GM12878 (cell line): ENCODE data around the gene FGL2. TPM values are rescaled to one million over a fixed set of nuclear protein-coding genes. Genes with fewer than 3 reads are reported as not detected.

Experiments
- ATAC-seq: fragments of 200-7000 bp; cut with Tn5 transposase; 3 replicates; pipeline ENCODE4 v1.9.1; 2020; ENCODE audit warnings: mild to moderate bottlenecking, moderate library complexity
- BruUV-seq: library from RNA; stranded (reverse); fragments of 400-500 nt; replicated peaks from 2 replicates; lab custom pipeline; 2021; lab: Mats Ljungman, UMichigan
- CTCF ChIA-PET: fragments of 300-600 bp; sonication (Branson Sonifier 250); formaldehyde crosslinking; extraction: SDS; loops from one replicate; lab custom pipeline; 2021; ENCODE audit warnings: inconsistent platforms; lab: Yijun Ruan, JAX
- POLR2A ChIA-PET: fragments of 350-600 bp; formaldehyde crosslinking; extraction: SDS; loops from one replicate; lab custom pipeline; 2021; ENCODE audit warnings: inconsistent platforms; lab: Charles Lee
- RAD21 ChIA-PET: fragments of 300-600 bp; sonication (Branson Sonifier 250); formaldehyde crosslinking; loops from one replicate; lab custom pipeline; 2023; ENCODE audit warnings: antibody characterized with exemption; ENCODE audit not compliant: unreplicated experiment; lab: Charles Lee
- SMC1A ChIA-PET: fragments of 300-600 bp; sonication (Branson Sonifier 250); formaldehyde crosslinking; loops from one replicate; lab custom pipeline; 2023; ENCODE audit not compliant: unreplicated experiment, uncharacterized antibody; lab: Charles Lee
- DNase-seq: peaks from one replicate; pipeline ENCODE4 v3.0.0-alpha.2; 2011; ENCODE audit warnings: low read depth, low spot score
- FAIRE-seq: peaks from 3 replicates; lab custom pipeline; 2011; peaks lifted over from hg19 to GRCh38; lab: Jason Lieb, UNC
- H2AFZ ChIP-seq: 2 replicates; pipeline ENCODE4 v1.6.0; 2011; ENCODE audit warnings: low read depth, low read length, control low read depth; ENCODE audit not compliant: control insufficient read depth
- H3K27ac ChIP-seq: 2 replicates; pipeline ENCODE4 v1.5.1; 2011; ENCODE audit warnings: control low read depth; ENCODE audit not compliant: control insufficient read depth, insufficient read depth
- H3K27me3 ChIP-seq, 2 experiments: replicated peaks in 1 of 2; 2 replicates each; pipeline versions ENCODE4 v1.6.0 to v1.6.1; 2011; ENCODE audit warnings: low read length in 1 of 2; ENCODE audit not compliant: control insufficient read depth in 2 of 2, insufficient read depth in 2 of 2
- H3K36me3 ChIP-seq, 2 experiments: 2 replicates each; pipeline ENCODE4 v1.5.1; 2011; ENCODE audit warnings: low read length in 1 of 2; ENCODE audit not compliant: control insufficient read depth in 2 of 2, insufficient read depth in 2 of 2
- H3K4me1 ChIP-seq: 2 replicates; pipeline ENCODE4 v1.6.1; 2011; ENCODE audit warnings: mild to moderate bottlenecking, low read length, moderate library complexity, mixed read lengths; ENCODE audit not compliant: control insufficient read depth, insufficient read depth
- H3K4me2 ChIP-seq: 2 replicates; pipeline ENCODE4 v1.6.0; 2011; ENCODE audit warnings: control low read depth; ENCODE audit not compliant: control insufficient read depth, insufficient read depth
- H3K4me3 ChIP-seq: fragments of 200-600 bp; sonication (generic); 2 replicates; pipeline ENCODE4 v1.5.1; 2016
- H3K79me2 ChIP-seq: 2 replicates; pipeline ENCODE4 v1.6.0; 2011; ENCODE audit warnings: low read length; ENCODE audit not compliant: control insufficient read depth, insufficient read depth
- H3K9ac ChIP-seq: 2 replicates; pipeline ENCODE4 v1.8.0; 2011; ENCODE audit warnings: low read length, control low read depth, mixed read lengths; ENCODE audit not compliant: control insufficient read depth, insufficient read depth
- H3K9me3 ChIP-seq: replicated peaks from 3 replicates; pipeline ENCODE4 v1.5.1; 2011; ENCODE audit warnings: mild to moderate bottlenecking, low read length; ENCODE audit not compliant: control insufficient read depth, insufficient read depth
- H4K20me1 ChIP-seq: 2 replicates; pipeline ENCODE4 v1.6.0; 2011; ENCODE audit not compliant: control insufficient read depth, insufficient read depth
- ATF7 ChIP-seq: fragments of 450-650 bp; IDR thresholded peaks from 2 replicates; pipeline ENCODE4 v1.6.1; 2016; ENCODE audit warnings: low read depth, mild to moderate bottlenecking
- BACH1 ChIP-seq: fragments of 450-650 bp; IDR thresholded peaks from 2 replicates; pipeline ENCODE4 v1.6.1; 2017; ENCODE audit warnings: mild to moderate bottlenecking, borderline replicate concordance
- GATAD2B ChIP-seq: fragments of 450-650 bp; conservative IDR thresholded peaks from 2 replicates; pipeline ENCODE4 v1.6.1; 2017; ENCODE audit warnings: low read depth, mild to moderate bottlenecking, moderate library complexity
- HDAC6 ChIP-seq: fragments of 200-600 bp; sonication (generic); IDR thresholded peaks from one replicate; pipeline ENCODE4 v1.8.0; 2017; ENCODE audit warnings: antibody characterized with exemption; ENCODE audit not compliant: unreplicated experiment
- HDGF ChIP-seq: fragments of 450-650 bp; IDR thresholded peaks from 2 replicates; pipeline ENCODE4 v1.6.1; 2016; ENCODE audit warnings: antibody characterized with exemption
- MYC ChIP-seq: IDR thresholded peaks from 2 replicates; pipeline ENCODE4 v1.6.1; 2011; ENCODE audit warnings: mild to moderate bottlenecking, low read length, moderate library complexity, inconsistent platforms; ENCODE audit not compliant: insufficient read depth, insufficient replicate concordance, insufficient read length, severe bottlenecking
- NFYA ChIP-seq: IDR thresholded peaks from 2 replicates; pipeline ENCODE4 v1.6.1; 2011; ENCODE audit warnings: low read depth, mild to moderate bottlenecking, low read length, improper control_type of control experiment, borderline replicate concordance
- SMAD1 ChIP-seq: fragments of 450-650 bp; IDR thresholded peaks from 2 replicates; pipeline ENCODE4 v1.6.1; 2018; ENCODE audit warnings: mild to moderate bottlenecking, low read depth; ENCODE audit not compliant: partially characterized antibody
- TARDBP ChIP-seq: IDR thresholded peaks from 2 replicates; pipeline ENCODE4 v1.6.1; 2016; ENCODE audit warnings: borderline replicate concordance
- ZNF217 ChIP-seq: fragments of 450-650 bp; IDR thresholded peaks from 2 replicates; pipeline ENCODE4 v1.6.1; 2017; ENCODE audit warnings: antibody characterized with exemption, mild to moderate bottlenecking
- WGBS: methylation state at CpG from one replicate; pipeline ENCODE4 v1.1.6; 2016; ENCODE audit warnings: low lambda C conversion rate; ENCODE audit not compliant: insufficient replicate concordance, insufficient coverage; ENCODE audit errors: missing lambda C conversion rate; 5-methylcytosine and 5-hydroxymethylcytosine counted together
- in situ Hi-C: fragments of 300-500 bp; cut with MboI; formaldehyde crosslinking; loops from 9 replicates; pipeline ENCODE4 v1.14.3; 2018; ENCODE audit warnings: mixed read lengths
- intact Hi-C: fragments of 100-400 bp; cut with micrococcal nuclease; formaldehyde crosslinking; loops from one replicate; pipeline ENCODE4 v1.14.2; 2022; ENCODE audit not compliant: unreplicated experiment
- polyA plus RNA-seq, 11 experiments: library from polyadenylated mRNA; depleted of rRNA in 4 of 11; unstranded in 6 of 11; stranded (reverse) in 5 of 11; fragments of >200 nt; fragmentation: Nextera tagmentation in 4 of 11; fragmentation: Illumina TruSeq in 1 of 11; extraction: Ambion mirVana in 4 of 11; extraction: Trizol in 1 of 11; gene quantifications; 1 replicate in 1 of 11; 2 replicates in 10 of 11; pipeline versions ENCODE4 v1.2.1 to v1.2.3, GENCODE V29; 2011 to 2016; ENCODE audit warnings: inconsistent platforms in 2 of 11, missing spikeins in 2 of 11, low read depth in 1 of 11
- total RNA-seq, 4 experiments: library from RNA; depleted of rRNA in 3 of 4; stranded (reverse); fragments of >200 nt in 3 of 4; fragmentation: Illumina TruSeq in 1 of 4; extraction: Trizol in 1 of 4; gene quantifications; 2 replicates each; pipeline versions ENCODE4 v1.2.1 to v1.2.3, GENCODE V29; 2013 to 2021
- TF ChIP-seq, protein P1 (sequence below): IDR thresholded peaks from 2 replicates; pipeline ENCODE4 v1.6.1; 2012; ENCODE audit warnings: low read depth, low read length, improper control_type of control experiment
- TF ChIP-seq, protein P2 (sequence below): fragments of 150-350 bp; IDR thresholded peaks from 2 replicates; pipeline ENCODE4 v1.6.1; 2014; ENCODE audit warnings: mild to moderate bottlenecking, low read depth, low read length
- TF ChIP-seq, protein P3 (sequence below): IDR thresholded peaks from 2 replicates; pipeline ENCODE4 v1.6.1; 2011; ENCODE audit warnings: low read depth, low read length, improper control_type of control experiment, borderline replicate concordance
- TF ChIP-seq, protein P4 (sequence below): fragments of 450-650 bp; IDR thresholded peaks from 2 replicates; pipeline ENCODE4 v1.6.1; 2017; ENCODE audit warnings: mild to moderate bottlenecking, low read depth, inconsistent platforms; ENCODE audit not compliant: poor library complexity, severe bottlenecking
- TF ChIP-seq, protein P5 (sequence below): fragments of 450-650 bp; IDR thresholded peaks from 2 replicates; pipeline ENCODE4 v1.6.1; 2017; ENCODE audit warnings: borderline replicate concordance

FGL2 gene
- total and polyA plus RNA-seq, 10 of the 15 experiments (the other 5 are each of a cell fraction or from before 2014, with no cell fraction given): 0.04 to 3.2 (median 1.5) TPM

DNA sequence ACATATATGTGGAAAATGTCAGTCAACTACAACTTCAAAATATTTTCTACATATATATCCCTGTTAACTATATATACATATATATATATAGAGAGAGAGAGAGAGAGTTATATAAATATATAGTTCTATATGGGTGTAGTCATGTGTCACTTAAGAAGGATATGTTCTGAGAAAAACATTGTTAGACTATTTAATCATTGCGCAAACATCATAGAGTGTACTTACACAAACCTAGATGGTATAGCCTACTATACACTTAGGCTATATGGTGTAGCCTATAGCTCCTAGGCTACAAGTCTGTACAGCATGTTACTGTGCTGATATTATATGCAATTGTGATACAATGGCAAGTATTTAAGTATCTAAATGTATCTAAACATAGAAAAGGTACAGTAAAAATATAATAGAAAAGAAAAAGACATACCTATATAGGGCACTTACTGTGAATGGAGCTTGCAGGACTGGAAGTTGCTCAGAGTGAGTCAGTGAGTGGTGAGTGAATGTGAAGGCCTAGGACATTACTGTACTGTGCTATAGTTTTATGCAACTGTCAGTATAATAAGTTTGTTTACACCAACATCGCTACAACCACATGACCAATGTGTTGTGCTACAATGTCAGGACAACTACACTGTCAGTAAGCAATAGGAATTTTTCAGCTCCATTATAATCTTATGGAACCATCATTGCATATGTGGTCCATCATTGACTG, 18.0 kb upstream of the FGL2 start:
- ChIA-PET RAD21 (interaction anchor here (1.3 kb wide), 1 partner anchor 30 kb away, joined by 4 read pairs; no protein-coding TSS in a partner anchor), SMC1A (interaction anchor here (0.5 to 2.0 kb wide), 6 partner anchors 11 to 225 kb away, joined by 3 to 6 read pairs (median 4); no protein-coding TSS in a partner anchor), POLR2A (no interaction called here), CTCF (interaction anchor here (2.9 kb wide), 1 partner anchor 29 kb away, joined by 9 read pairs; no protein-coding TSS in a partner anchor)
- no peaks in the 10 kb centered on the region for H3K27me3 ChIP-seq
- no peak overlapping the region for H2AFZ ChIP-seq
- WGBS: 97% methylated on average over 2 of the region's 2 CpGs
- no peak overlapping the region for H3K4me3 ChIP-seq
- peaks cover 1% of the 10 kb centered on the region; the same call in 2 of the 3 replicates for H3K9me3 ChIP-seq
- intact Hi-C loops: no loop called here
- DNase-seq: no peak
- no TSS peak for BruUV-seq
- FAIRE-seq: no peak
- no peaks in the 10 kb centered on the region for H3K4me1 ChIP-seq
- H3K9ac ChIP-seq: no peak overlapping the region
- H3K4me2 ChIP-seq: no peak overlapping the region
- no peaks in the 10 kb centered on the region for H4K20me1 ChIP-seq
- ATAC-seq: no peak
- no peaks in the 10 kb centered on the region for H3K79me2 ChIP-seq
- in situ Hi-C loops: no loop called here
- H3K36me3 ChIP-seq: no peaks in the 10 kb centered on the region
- H3K27ac ChIP-seq: no peak overlapping the region
- no peak for TF ChIP-seq TARDBP
- TF ChIP-seq HDGF: no peak
- TF ChIP-seq, protein P1, sequence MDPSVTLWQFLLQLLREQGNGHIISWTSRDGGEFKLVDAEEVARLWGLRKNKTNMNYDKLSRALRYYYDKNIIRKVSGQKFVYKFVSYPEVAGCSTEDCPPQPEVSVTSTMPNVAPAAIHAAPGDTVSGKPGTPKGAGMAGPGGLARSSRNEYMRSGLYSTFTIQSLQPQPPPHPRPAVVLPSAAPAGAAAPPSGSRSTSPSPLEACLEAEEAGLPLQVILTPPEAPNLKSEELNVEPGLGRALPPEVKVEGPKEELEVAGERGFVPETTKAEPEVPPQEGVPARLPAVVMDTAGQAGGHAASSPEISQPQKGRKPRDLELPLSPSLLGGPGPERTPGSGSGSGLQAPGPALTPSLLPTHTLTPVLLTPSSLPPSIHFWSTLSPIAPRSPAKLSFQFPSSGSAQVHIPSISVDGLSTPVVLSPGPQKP: no peak
- TF ChIP-seq NFYA: no peak
- TF ChIP-seq, protein P2, sequence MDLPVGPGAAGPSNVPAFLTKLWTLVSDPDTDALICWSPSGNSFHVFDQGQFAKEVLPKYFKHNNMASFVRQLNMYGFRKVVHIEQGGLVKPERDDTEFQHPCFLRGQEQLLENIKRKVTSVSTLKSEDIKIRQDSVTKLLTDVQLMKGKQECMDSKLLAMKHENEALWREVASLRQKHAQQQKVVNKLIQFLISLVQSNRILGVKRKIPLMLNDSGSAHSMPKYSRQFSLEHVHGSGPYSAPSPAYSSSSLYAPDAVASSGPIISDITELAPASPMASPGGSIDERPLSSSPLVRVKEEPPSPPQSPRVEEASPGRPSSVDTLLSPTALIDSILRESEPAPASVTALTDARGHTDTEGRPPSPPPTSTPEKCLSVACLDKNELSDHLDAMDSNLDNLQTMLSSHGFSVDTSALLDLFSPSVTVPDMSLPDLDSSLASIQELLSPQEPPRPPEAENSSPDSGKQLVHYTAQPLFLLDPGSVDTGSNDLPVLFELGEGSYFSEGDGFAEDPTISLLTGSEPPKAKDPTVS: no peak
- TF ChIP-seq HDAC6: no peak
- TF ChIP-seq, protein P3, sequence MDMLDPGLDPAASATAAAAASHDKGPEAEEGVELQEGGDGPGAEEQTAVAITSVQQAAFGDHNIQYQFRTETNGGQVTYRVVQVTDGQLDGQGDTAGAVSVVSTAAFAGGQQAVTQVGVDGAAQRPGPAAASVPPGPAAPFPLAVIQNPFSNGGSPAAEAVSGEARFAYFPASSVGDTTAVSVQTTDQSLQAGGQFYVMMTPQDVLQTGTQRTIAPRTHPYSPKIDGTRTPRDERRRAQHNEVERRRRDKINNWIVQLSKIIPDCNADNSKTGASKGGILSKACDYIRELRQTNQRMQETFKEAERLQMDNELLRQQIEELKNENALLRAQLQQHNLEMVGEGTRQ: no peak
- TF ChIP-seq GATAD2B: no peak
- no peak for TF ChIP-seq BACH1
- TF ChIP-seq, protein P4, sequence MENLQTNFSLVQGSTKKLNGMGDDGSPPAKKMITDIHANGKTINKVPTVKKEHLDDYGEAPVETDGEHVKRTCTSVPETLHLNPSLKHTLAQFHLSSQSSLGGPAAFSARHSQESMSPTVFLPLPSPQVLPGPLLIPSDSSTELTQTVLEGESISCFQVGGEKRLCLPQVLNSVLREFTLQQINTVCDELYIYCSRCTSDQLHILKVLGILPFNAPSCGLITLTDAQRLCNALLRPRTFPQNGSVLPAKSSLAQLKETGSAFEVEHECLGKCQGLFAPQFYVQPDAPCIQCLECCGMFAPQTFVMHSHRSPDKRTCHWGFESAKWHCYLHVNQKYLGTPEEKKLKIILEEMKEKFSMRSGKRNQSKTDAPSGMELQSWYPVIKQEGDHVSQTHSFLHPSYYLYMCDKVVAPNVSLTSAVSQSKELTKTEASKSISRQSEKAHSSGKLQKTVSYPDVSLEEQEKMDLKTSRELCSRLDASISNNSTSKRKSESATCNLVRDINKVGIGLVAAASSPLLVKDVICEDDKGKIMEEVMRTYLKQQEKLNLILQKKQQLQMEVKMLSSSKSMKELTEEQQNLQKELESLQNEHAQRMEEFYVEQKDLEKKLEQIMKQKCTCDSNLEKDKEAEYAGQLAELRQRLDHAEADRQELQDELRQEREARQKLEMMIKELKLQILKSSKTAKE: no peak
- TF ChIP-seq, protein P5, sequence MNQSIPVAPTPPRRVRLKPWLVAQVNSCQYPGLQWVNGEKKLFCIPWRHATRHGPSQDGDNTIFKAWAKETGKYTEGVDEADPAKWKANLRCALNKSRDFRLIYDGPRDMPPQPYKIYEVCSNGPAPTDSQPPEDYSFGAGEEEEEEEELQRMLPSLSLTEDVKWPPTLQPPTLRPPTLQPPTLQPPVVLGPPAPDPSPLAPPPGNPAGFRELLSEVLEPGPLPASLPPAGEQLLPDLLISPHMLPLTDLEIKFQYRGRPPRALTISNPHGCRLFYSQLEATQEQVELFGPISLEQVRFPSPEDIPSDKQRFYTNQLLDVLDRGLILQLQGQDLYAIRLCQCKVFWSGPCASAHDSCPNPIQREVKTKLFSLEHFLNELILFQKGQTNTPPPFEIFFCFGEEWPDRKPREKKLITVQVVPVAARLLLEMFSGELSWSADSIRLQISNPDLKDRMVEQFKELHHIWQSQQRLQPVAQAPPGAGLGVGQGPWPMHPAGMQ: no peak
- TF ChIP-seq ATF7: no peak
- no peak for TF ChIP-seq MYC
- TF ChIP-seq ZNF217: no peak
- no peak for TF ChIP-seq SMAD1
